WERI-Rb-1 (cell line): ENCODE measurements around the gene SAMD4B.
A peak's percentile ranks its signal among the peaks of the same experiment; 100 is the strongest.

Experiments used
- DNase-seq: peaks from one replicate; pipeline ENCODE4 v3.0.0-alpha.2; 2020
- H3K27ac ChIP-seq: fragments of 250-450 bp; sonication (Bioruptor Pico); 2 replicates; pipeline ENCODE4 v1.5.1; 2020; ENCODE audit warnings: mild to moderate bottlenecking, moderate library complexity
- H3K27me3 ChIP-seq: fragments of 250-450 bp; sonication (Bioruptor Pico); 2 replicates; pipeline ENCODE4 v1.5.1; 2021; ENCODE audit warnings: mild to moderate bottlenecking, low read depth, moderate library complexity; ENCODE audit not compliant: insufficient read depth, severe bottlenecking
- H3K36me3 ChIP-seq: fragments of 250-450 bp; sonication (Bioruptor Pico); 2 replicates; pipeline ENCODE4 v1.5.1; 2020; ENCODE audit warnings: mild to moderate bottlenecking, moderate library complexity
- H3K4me3 ChIP-seq: 2 replicates; pipeline ENCODE4 v1.5.1; 2011; ENCODE audit warnings: low read depth, mild to moderate bottlenecking, control low read depth, low read length
- H3K9me3 ChIP-seq: fragments of 250-450 bp; sonication (Bioruptor Pico); 2 replicates; pipeline ENCODE4 v1.5.1; 2021; ENCODE audit warnings: mild to moderate bottlenecking, moderate library complexity; ENCODE audit not compliant: severe bottlenecking
- TF ChIP-seq, protein P1 (sequence below): IDR thresholded peaks from 2 replicates; pipeline ENCODE4 v1.5.1; 2011; ENCODE audit warnings: low read depth, mild to moderate bottlenecking, control low read depth, inconsistent platforms, low read length

Gene SAMD4B

DNA sequence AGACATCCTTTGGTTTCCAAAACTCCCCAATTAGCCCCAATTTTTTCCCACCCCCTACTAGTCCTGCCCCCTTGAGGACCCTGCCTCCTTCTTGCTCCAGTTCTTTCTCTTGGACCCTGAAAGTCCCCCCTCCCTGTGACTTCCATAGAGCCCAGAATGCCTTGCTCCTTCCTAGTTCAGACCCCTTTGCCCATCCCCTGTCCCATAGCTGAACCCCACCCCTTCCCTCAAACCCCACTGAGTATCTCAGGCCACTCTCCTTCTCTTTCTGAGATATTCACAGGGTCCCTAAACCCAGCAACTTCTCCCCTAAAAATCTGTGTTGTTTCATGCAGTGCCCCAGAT is 20.4 kb upstream of the SAMD4B start:
- Histone ChIP-seq H3K9me3 (no peaks in the 10 kb centered on the region), H3K4me3 (no peak overlapping the region), H3K27ac (no peak overlapping the region), H3K36me3 (peaks cover 26% of the 10 kb centered on the region), H3K27me3 (no peaks in the 10 kb centered on the region)
- DNase-seq = no peak
- TF ChIP-seq, protein P1, sequence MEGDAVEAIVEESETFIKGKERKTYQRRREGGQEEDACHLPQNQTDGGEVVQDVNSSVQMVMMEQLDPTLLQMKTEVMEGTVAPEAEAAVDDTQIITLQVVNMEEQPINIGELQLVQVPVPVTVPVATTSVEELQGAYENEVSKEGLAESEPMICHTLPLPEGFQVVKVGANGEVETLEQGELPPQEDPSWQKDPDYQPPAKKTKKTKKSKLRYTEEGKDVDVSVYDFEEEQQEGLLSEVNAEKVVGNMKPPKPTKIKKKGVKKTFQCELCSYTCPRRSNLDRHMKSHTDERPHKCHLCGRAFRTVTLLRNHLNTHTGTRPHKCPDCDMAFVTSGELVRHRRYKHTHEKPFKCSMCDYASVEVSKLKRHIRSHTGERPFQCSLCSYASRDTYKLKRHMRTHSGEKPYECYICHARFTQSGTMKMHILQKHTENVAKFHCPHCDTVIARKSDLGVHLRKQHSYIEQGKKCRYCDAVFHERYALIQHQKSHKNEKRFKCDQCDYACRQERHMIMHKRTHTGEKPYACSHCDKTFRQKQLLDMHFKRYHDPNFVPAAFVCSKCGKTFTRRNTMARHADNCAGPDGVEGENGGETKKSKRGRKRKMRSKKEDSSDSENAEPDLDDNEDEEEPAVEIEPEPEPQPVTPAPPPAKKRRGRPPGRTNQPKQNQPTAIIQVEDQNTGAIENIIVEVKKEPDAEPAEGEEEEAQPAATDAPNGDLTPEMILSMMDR = no peak

GRCh38 chr19:39324242-39324842 is 17.9 kb upstream of the SAMD4B start:
- Histone ChIP-seq H3K9me3 (no peaks in the 10 kb centered on the region), H3K36me3 (peaks cover 4% of the 10 kb centered on the region), H3K27ac (no peak overlapping the region), H3K4me3 (no peak overlapping the region), H3K27me3 (no peaks in the 10 kb centered on the region)
- TF ChIP-seq, protein P1 = no peak
- no peak for DNase-seq

GRCh38 chr19:39325778-39326665 is 16.2 kb upstream of the SAMD4B start:
- H3K4me3 ChIP-seq = no peak overlapping the region
- DNase-seq = no peak
- no peaks in the 10 kb centered on the region for H3K36me3 ChIP-seq
- no peak overlapping the region for H3K27ac ChIP-seq
- TF ChIP-seq, protein P1 = no peak
- no peaks in the 10 kb centered on the region for H3K9me3 ChIP-seq
- H3K27me3 ChIP-seq = no peaks in the 10 kb centered on the region

- DNase-seq = no peak
- peak overlapping the region; percentile 24; the same call in 1 of the 2 replicates for H3K27ac ChIP-seq
- TF ChIP-seq, protein P1 = no peak
- H3K27me3 ChIP-seq = no peaks in the 10 kb centered on the region
- no peaks in the 10 kb centered on the region for H3K36me3 ChIP-seq
- H3K9me3 ChIP-seq = no peaks in the 10 kb centered on the region
- no peak overlapping the region for H3K4me3 ChIP-seq
Measured at GRCh38 chr19:39327363-39328045, 14.7 kb upstream of the SAMD4B start.

GRCh38 chr19:39328046-39328705 is 14.0 kb upstream of the SAMD4B start:
- Histone ChIP-seq H3K36me3 (no peaks in the 10 kb centered on the region), H3K27me3 (no peaks in the 10 kb centered on the region), H3K9me3 (no peaks in the 10 kb centered on the region), H3K27ac (peak overlapping the region; percentile 24; the same call in 1 of the 2 replicates), H3K4me3 (no peak overlapping the region)
- TF ChIP-seq, protein P1 = peak; percentile 70
- DNase-seq = peak; percentile 84
